Lower lobe of right lung (tissue), 2 donors: ENCODE measurements around the gene RHBDD1. TPM values are rescaled to one million over a fixed set of nuclear protein-coding genes. Genes with fewer than 3 reads are reported as not detected.

Experiments used
- ATAC-seq, 2 donors: fragments of 200-7000 bp; cut with Tn5 transposase; one replicate each; pipeline ENCODE4 v1.9.1; 2020 to 2022; ENCODE audit warnings: mild to moderate bottlenecking in 2 of 2, moderate library complexity in 2 of 2
- DNase-seq: peaks from one replicate; pipeline ENCODE4 v3.0.0-alpha.2; 2020
- H3K27ac ChIP-seq: fragments of 200-600 bp; one replicate; pipeline ENCODE4 v1.8.0; 2022
- H3K27me3 ChIP-seq: fragments of 200-600 bp; one replicate; pipeline ENCODE4 v1.8.0; 2022; ENCODE audit warnings: low read depth
- H3K36me3 ChIP-seq: fragments of 200-600 bp; one replicate; pipeline ENCODE4 v1.8.0; 2022; ENCODE audit warnings: mild to moderate bottlenecking
- H3K4me1 ChIP-seq: fragments of 200-600 bp; one replicate; pipeline ENCODE4 v1.8.0; 2022
- H3K4me3 ChIP-seq: fragments of 200-600 bp; one replicate; pipeline ENCODE4 v1.8.0; 2022; ENCODE audit warnings: mild to moderate bottlenecking
- H3K9me3 ChIP-seq: fragments of 200-600 bp; one replicate; pipeline ENCODE4 v1.8.0; 2022
- CTCF ChIP-seq: fragments of 200-600 bp; IDR thresholded peaks from one replicate; pipeline ENCODE4 v1.8.0; 2022; ENCODE audit warnings: antibody characterized with exemption, mild to moderate bottlenecking
- intact Hi-C: fragments of 100-400 bp; cut with DNase I; formaldehyde crosslinking; loops from one replicate; pipeline ENCODE4 v1.11.0; 2022
- total RNA-seq: library from RNA; stranded (reverse); fragmentation: NEBNext Ultra II Directional; extraction: Animal tissue kit (Norgen Biotek cat#: 25700); gene quantifications from one replicate; pipeline ENCODE4 v1.2.1, GENCODE V29; 2021
- donor health status: DM: no; HTN: yes; CAD: no; lungs with severe emphysema.

The RHBDD1 gene
- total RNA-seq, 1 donor from 2014 or later = 42.2 TPM

- Histone ChIP-seq H3K27me3 (no peaks in the 10 kb centered on the region), H3K9me3 (no peaks in the 10 kb centered on the region), H3K4me1 (no peaks in the 10 kb centered on the region), H3K4me3 (no peak overlapping the region), H3K27ac (no peak overlapping the region), H3K36me3 (no peaks in the 10 kb centered on the region)
- intact Hi-C loops = no loop called here
- DNase-seq = no peak
- no peak for TF ChIP-seq CTCF
- ATAC-seq = no peak
These were observed 47.5 kb downstream of the RHBDD1 start for GRCh38 chr2:226883296-226883795.

DNA sequence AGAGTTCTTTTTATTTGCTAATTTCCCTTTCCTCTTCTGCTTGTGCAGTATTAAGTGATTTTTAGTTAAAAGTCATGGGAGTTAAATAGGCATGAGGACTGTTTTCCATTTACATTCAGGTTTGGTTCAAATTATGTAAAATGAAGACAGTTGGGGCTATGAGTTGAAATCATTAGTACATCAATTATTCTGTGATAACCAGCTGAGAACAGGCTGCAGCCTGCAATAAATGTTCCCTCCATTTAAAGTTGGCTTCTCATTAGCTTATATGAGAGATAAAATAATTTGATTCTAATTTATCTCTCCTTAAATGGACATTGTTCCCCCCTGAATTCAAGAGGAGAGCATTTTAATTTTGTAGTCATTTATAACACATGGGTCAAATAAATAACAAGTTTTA, 48.3 kb downstream of the RHBDD1 start:
- H3K9me3 ChIP-seq = no peaks in the 10 kb centered on the region
- H3K4me1 ChIP-seq = no peaks in the 10 kb centered on the region
- TF ChIP-seq CTCF = no peak
- DNase-seq = no peak
- H3K36me3 ChIP-seq = no peaks in the 10 kb centered on the region
- no peak for ATAC-seq
- H3K4me3 ChIP-seq = no peak overlapping the region
- H3K27ac ChIP-seq = no peak overlapping the region
- H3K27me3 ChIP-seq = no peaks in the 10 kb centered on the region
- intact Hi-C loops = no loop called here

- Histone ChIP-seq H3K4me1 (no peaks in the 10 kb centered on the region), H3K36me3 (no peaks in the 10 kb centered on the region), H3K9me3 (no peaks in the 10 kb centered on the region), H3K27ac (no peak overlapping the region), H3K27me3 (no peaks in the 10 kb centered on the region), H3K4me3 (no peak overlapping the region)
- intact Hi-C loops = no loop called here
- no peak for TF ChIP-seq CTCF
- DNase-seq (no peak), ATAC-seq (no peak)
These were observed 50.0 kb downstream of the RHBDD1 start for GRCh38 chr2:226885769-226886435.

- no peaks in the 10 kb centered on the region for H3K27me3 ChIP-seq
- H3K36me3 ChIP-seq = no peaks in the 10 kb centered on the region
- H3K4me3 ChIP-seq = no peak overlapping the region
- intact Hi-C loops = no loop called here
- DNase-seq (no peak), ATAC-seq (no peak)
- no peak for TF ChIP-seq CTCF
- H3K27ac ChIP-seq = no peak overlapping the region
- no peaks in the 10 kb centered on the region for H3K4me1 ChIP-seq
- H3K9me3 ChIP-seq = no peaks in the 10 kb centered on the region
These were observed 52.1 kb downstream of the RHBDD1 start for GRCh38 chr2:226887940-226888339.

GRCh38 chr2:226888378-226888965, 52.6 kb downstream of the RHBDD1 start:
- TF ChIP-seq CTCF = no peak
- Histone ChIP-seq H3K4me3 (no peak overlapping the region), H3K27ac (no peak overlapping the region), H3K4me1 (no peaks in the 10 kb centered on the region), H3K9me3 (no peaks in the 10 kb centered on the region), H3K27me3 (no peaks in the 10 kb centered on the region), H3K36me3 (no peaks in the 10 kb centered on the region)
- DNase-seq (no peak), ATAC-seq (no peak)
- intact Hi-C loops = no loop called here
